Peyer's patch (tissue), 4 donors: ENCODE measurements around the gene RPE.

Experiments used
- CTCF ChIP-seq, 6 experiments: fragments of 450-650 bp in 4 of 6; fragments of 200-600 bp in 2 of 6; sonication (generic) in 1 of 6; IDR thresholded peaks; one replicate each; pipeline ENCODE4 v1.5.1; 2017 to 2019; ENCODE audit warnings: antibody characterized with exemption in 6 of 6, mild to moderate bottlenecking in 3 of 6, moderate library complexity in 1 of 6
- POLR2A ChIP-seq, 2 donors: fragments of 450-650 bp; IDR thresholded peaks; one replicate each; pipeline ENCODE4 v1.5.1; 2017; ENCODE audit warnings: antibody characterized with exemption in 2 of 2, mild to moderate bottlenecking in 2 of 2, moderate library complexity in 2 of 2

- no peak for TF ChIP-seq POLR2A (IDR thresholded peaks at IDR 0.05)
- no peak for TF ChIP-seq CTCF (IDR thresholded peaks at IDR 0.05)
Measured at GRCh38 chr2:209984291-209984690, 18.1 kb upstream of the RPE start.
